GM12878 (cell line): ENCODE data around the gene CD27. TPM values are rescaled to one million over a fixed set of nuclear protein-coding genes. Genes with fewer than 3 reads are reported as not detected.

Experiments used
- BCL11A ChIP-seq: IDR thresholded peaks from 2 replicates; pipeline ENCODE4 v1.6.1; 2011; ENCODE audit warnings: low read depth, low read length
- EED ChIP-seq: sonication (generic); IDR thresholded peaks from 2 replicates; pipeline ENCODE4 v1.6.1; 2016; ENCODE audit warnings: antibody characterized with exemption, low read depth
- EGR1 ChIP-seq, 2 experiments: IDR thresholded peaks; 1 replicate in 1 of 2; 2 replicates in 1 of 2; pipeline ENCODE4 v1.6.1; 2011 to 2012; ENCODE audit warnings: low read depth in 2 of 2, low read length in 2 of 2, borderline replicate concordance in 1 of 2, mild to moderate bottlenecking in 1 of 2, moderate library complexity in 1 of 2
- EZH2 ChIP-seq: IDR thresholded peaks from 2 replicates; pipeline ENCODE4 v1.6.1; 2012; ENCODE audit warnings: low read depth, mild to moderate bottlenecking, control low read depth, inconsistent platforms, low read length, borderline replicate concordance; ENCODE audit not compliant: control insufficient read depth
- LARP7 ChIP-seq: fragments of 450-650 bp; IDR thresholded peaks from 2 replicates; pipeline ENCODE4 v1.6.1; 2017; ENCODE audit warnings: mild to moderate bottlenecking
- MYC ChIP-seq: IDR thresholded peaks from 2 replicates; pipeline ENCODE4 v1.6.1; 2011; ENCODE audit warnings: mild to moderate bottlenecking, low read length, moderate library complexity, inconsistent platforms; ENCODE audit not compliant: insufficient read depth, insufficient replicate concordance, insufficient read length, severe bottlenecking
- NFYA ChIP-seq: IDR thresholded peaks from 2 replicates; pipeline ENCODE4 v1.6.1; 2011; ENCODE audit warnings: low read depth, mild to moderate bottlenecking, low read length, improper control_type of control experiment, borderline replicate concordance
- NFYB ChIP-seq: IDR thresholded peaks from 2 replicates; pipeline ENCODE4 v1.6.1; 2011; ENCODE audit warnings: low read depth, mild to moderate bottlenecking, low read length, improper control_type of control experiment, moderate library complexity; ENCODE audit not compliant: insufficient read depth
- NR2C2 ChIP-seq: IDR thresholded peaks from 2 replicates; pipeline ENCODE4 v1.6.1; 2011; ENCODE audit warnings: borderline replicate concordance, low read depth; ENCODE audit not compliant: control insufficient read depth, insufficient read length
- NRF1 ChIP-seq: conservative IDR thresholded peaks from 2 replicates; pipeline ENCODE4 v1.6.1; 2011; ENCODE audit warnings: mild to moderate bottlenecking, low read depth, low read length, improper control_type of control experiment
- PAX5 ChIP-seq: IDR thresholded peaks from 2 replicates; pipeline ENCODE4 v1.6.1; 2011; ENCODE audit warnings: low read depth, low read length, borderline replicate concordance
- SMC3 ChIP-seq: IDR thresholded peaks from 2 replicates; pipeline ENCODE4 v1.6.1; 2011; ENCODE audit warnings: low read length, improper control_type of control experiment, borderline replicate concordance
- polyA plus RNA-seq, 11 experiments: library from polyadenylated mRNA; depleted of rRNA in 4 of 11; unstranded in 6 of 11; stranded (reverse) in 5 of 11; fragments of >200 nt; fragmentation: Nextera tagmentation in 4 of 11; fragmentation: Illumina TruSeq in 1 of 11; extraction: Ambion mirVana in 4 of 11; extraction: Trizol in 1 of 11; gene quantifications; 1 replicate in 1 of 11; 2 replicates in 10 of 11; pipeline versions ENCODE4 v1.2.1 to v1.2.3, GENCODE V29; 2011 to 2016; ENCODE audit warnings: inconsistent platforms in 2 of 11, missing spikeins in 2 of 11, low read depth in 1 of 11
- total RNA-seq, 4 experiments: library from RNA; depleted of rRNA in 3 of 4; stranded (reverse); fragments of >200 nt in 3 of 4; fragmentation: Illumina TruSeq in 1 of 4; extraction: Trizol in 1 of 4; gene quantifications; 2 replicates each; pipeline versions ENCODE4 v1.2.1 to v1.2.3, GENCODE V29; 2013 to 2021
- TF ChIP-seq, protein P1 (sequence below): fragments of 450-650 bp; IDR thresholded peaks from 2 replicates; pipeline ENCODE4 v1.6.1; 2018; ENCODE audit warnings: mild to moderate bottlenecking, low read depth, moderate library complexity; ENCODE audit not compliant: partially characterized antibody
- TF ChIP-seq, protein P2 (sequence below): IDR thresholded peaks from 2 replicates; pipeline ENCODE4 v1.6.1; 2012; ENCODE audit warnings: mild to moderate bottlenecking, low read depth, low read length
- TF ChIP-seq, protein P3 (sequence below): IDR thresholded peaks from 2 replicates; pipeline ENCODE4 v1.6.1; 2011; ENCODE audit warnings: borderline replicate concordance, low read depth, mild to moderate bottlenecking, moderate library complexity, low read length; ENCODE audit not compliant: insufficient read depth, poor library complexity, severe bottlenecking
- TF ChIP-seq, protein P4 (sequence below): fragments of 450-650 bp; formaldehyde crosslinking; IDR thresholded peaks from 2 replicates; pipeline ENCODE4 v1.5.0; 2022; ENCODE audit warnings: mild to moderate bottlenecking, missing genetic modification characterization

Gene CD27
- total and polyA plus RNA-seq, 10 of the 15 experiments (the other 5 are each of a cell fraction or from before 2014, with no cell fraction given): 4.9 to 184 (median 106) TPM

DNA sequence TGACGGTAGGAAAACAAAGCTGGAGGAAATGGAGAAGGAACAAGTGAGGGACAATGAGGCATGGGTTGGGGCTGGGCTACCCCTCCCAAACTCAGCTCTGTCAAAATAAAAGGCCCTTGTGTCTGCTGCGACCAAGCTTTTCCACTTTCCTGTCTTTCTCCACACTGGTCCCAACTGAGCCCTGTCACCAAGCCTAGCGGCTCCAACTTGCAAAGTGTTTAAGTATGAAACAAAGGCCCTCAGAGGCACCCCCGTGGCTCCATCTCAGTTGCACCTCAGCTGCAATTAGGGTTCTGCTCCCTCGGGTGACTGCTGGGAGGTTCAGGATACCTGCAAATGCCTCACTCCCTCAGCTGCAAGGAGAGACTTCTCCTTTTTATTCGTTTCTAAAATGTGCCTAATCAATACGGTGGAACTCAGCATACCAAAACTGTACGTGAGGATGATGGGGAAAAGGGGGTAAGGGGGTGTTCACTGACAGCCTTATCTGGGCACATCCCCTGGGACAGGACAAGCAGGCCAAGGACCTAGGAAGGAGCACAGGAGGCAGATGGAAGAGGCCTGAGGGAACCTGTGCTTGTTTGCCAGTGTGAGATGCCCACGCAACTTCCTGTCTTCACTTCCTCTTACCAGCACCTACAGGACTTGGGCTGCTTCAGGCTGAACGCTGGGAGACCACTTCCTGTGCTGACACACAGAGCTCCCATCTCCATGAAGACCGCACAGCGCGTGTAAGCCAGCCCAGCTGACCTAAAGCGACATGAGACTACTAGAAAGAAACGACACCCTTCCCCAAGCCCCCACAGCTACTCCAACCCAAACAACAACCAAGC, 16.9 kb downstream of the CD27 start (continued):
- TF ChIP-seq, protein P1, sequence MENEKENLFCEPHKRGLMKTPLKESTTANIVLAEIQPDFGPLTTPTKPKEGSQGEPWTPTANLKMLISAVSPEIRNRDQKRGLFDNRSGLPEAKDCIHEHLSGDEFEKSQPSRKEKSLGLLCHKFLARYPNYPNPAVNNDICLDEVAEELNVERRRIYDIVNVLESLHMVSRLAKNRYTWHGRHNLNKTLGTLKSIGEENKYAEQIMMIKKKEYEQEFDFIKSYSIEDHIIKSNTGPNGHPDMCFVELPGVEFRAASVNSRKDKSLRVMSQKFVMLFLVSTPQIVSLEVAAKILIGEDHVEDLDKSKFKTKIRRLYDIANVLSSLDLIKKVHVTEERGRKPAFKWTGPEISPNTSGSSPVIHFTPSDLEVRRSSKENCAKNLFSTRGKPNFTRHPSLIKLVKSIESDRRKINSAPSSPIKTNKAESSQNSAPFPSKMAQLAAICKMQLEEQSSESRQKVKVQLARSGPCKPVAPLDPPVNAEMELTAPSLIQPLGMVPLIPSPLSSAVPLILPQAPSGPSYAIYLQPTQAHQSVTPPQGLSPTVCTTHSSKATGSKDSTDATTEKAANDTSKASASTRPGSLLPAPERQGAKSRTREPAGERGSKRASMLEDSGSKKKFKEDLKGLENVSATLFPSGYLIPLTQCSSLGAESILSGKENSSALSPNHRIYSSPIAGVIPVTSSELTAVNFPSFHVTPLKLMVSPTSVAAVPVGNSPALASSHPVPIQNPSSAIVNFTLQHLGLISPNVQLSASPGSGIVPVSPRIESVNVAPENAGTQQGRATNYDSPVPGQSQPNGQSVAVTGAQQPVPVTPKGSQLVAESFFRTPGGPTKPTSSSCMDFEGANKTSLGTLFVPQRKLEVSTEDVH: no peak
- peak in 1 of 2 experiments; percentile 69; a peak in 2 of 3 replicates for TF ChIP-seq EGR1 (IDR thresholded peaks at IDR 0.05; ENCODE audit: borderline replicate concordance in 1 of 2, low read depth in 2 of 2, low read length in 2 of 2)
- TF ChIP-seq, protein P2, sequence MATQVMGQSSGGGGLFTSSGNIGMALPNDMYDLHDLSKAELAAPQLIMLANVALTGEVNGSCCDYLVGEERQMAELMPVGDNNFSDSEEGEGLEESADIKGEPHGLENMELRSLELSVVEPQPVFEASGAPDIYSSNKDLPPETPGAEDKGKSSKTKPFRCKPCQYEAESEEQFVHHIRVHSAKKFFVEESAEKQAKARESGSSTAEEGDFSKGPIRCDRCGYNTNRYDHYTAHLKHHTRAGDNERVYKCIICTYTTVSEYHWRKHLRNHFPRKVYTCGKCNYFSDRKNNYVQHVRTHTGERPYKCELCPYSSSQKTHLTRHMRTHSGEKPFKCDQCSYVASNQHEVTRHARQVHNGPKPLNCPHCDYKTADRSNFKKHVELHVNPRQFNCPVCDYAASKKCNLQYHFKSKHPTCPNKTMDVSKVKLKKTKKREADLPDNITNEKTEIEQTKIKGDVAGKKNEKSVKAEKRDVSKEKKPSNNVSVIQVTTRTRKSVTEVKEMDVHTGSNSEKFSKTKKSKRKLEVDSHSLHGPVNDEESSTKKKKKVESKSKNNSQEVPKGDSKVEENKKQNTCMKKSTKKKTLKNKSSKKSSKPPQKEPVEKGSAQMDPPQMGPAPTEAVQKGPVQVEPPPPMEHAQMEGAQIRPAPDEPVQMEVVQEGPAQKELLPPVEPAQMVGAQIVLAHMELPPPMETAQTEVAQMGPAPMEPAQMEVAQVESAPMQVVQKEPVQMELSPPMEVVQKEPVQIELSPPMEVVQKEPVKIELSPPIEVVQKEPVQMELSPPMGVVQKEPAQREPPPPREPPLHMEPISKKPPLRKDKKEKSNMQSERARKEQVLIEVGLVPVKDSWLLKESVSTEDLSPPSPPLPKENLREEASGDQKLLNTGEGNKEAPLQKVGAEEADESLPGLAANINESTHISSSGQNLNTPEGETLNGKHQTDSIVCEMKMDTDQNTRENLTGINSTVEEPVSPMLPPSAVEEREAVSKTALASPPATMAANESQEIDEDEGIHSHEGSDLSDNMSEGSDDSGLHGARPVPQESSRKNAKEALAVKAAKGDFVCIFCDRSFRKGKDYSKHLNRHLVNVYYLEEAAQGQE: no peak
- TF ChIP-seq LARP7: no peak; the same call in 1 of the 2 replicates
- TF ChIP-seq SMC3: peak; percentile 8; the same call in 1 of the 2 replicates
- TF ChIP-seq, protein P3, sequence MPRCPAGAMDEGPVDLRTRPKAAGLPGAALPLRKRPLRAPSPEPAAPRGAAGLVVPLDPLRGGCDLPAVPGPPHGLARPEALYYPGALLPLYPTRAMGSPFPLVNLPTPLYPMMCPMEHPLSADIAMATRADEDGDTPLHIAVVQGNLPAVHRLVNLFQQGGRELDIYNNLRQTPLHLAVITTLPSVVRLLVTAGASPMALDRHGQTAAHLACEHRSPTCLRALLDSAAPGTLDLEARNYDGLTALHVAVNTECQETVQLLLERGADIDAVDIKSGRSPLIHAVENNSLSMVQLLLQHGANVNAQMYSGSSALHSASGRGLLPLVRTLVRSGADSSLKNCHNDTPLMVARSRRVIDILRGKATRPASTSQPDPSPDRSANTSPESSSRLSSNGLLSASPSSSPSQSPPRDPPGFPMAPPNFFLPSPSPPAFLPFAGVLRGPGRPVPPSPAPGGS: peak; percentile 69
- peak; percentile 80 for TF ChIP-seq BCL11A
- TF ChIP-seq MYC: peak; percentile 70
- TF ChIP-seq NFYA: no peak
- TF ChIP-seq NFYB: no peak
- TF ChIP-seq, protein P4, sequence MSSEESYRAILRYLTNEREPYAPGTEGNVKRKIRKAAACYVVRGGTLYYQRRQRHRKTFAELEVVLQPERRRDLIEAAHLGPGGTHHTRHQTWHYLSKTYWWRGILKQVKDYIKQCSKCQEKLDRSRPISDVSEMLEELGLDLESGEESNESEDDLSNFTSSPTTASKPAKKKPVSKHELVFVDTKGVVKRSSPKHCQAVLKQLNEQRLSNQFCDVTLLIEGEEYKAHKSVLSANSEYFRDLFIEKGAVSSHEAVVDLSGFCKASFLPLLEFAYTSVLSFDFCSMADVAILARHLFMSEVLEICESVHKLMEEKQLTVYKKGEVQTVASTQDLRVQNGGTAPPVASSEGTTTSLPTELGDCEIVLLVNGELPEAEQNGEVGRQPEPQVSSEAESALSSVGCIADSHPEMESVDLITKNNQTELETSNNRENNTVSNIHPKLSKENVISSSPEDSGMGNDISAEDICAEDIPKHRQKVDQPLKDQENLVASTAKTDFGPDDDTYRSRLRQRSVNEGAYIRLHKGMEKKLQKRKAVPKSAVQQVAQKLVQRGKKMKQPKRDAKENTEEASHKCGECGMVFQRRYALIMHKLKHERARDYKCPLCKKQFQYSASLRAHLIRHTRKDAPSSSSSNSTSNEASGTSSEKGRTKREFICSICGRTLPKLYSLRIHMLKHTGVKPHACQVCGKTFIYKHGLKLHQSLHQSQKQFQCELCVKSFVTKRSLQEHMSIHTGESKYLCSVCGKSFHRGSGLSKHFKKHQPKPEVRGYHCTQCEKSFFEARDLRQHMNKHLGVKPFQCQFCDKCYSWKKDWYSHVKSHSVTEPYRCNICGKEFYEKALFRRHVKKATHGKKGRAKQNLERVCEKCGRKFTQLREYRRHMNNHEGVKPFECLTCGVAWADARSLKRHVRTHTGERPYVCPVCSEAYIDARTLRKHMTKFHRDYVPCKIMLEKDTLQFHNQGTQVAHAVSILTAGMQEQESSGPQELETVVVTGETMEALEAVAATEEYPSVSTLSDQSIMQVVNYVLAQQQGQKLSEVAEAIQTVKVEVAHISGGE (CRISPR knock-in tag): no peak
- no peak for TF ChIP-seq EZH2
- peak; percentile 89 for TF ChIP-seq PAX5
- no peak for TF ChIP-seq NRF1
- peak; percentile 97 for TF ChIP-seq EED
- TF ChIP-seq NR2C2: no peak
